HG02610 (cell line): ENCODE measurements around the gene FAF1.

ENCODE experiments used
- ATAC-seq: cut with Tn5 transposase; IDR thresholded peaks from one replicate; pipeline ENCODE4 v1.9.1; 2021; ENCODE audit warnings: mild to moderate bottlenecking, moderate library complexity; ENCODE audit not compliant: unreplicated experiment

The FAF1 gene

DNA sequence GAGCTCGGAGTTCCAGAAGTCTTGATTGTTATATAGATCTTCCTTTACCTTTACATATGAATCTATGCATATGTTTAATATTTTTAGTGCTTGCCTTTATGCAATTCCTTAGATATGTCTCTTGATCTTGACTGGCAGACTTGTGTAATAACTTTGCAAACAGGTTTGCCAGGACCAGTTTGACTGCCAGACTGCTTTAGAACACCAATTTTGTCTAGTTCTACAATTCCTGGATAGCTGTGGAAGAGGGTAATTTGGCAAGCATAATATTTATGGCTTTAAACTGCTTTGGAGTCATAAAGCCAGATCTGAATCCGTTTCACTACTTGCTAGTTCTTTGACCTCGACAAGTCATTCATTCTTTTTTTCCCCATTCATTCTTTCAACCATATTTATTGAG, 250.0 kb downstream of the FAF1 start:
- no peak for ATAC-seq

GRCh38 chr1:50707824-50708223, 252.2 kb downstream of the FAF1 start:
- ATAC-seq: no peak

DNA sequence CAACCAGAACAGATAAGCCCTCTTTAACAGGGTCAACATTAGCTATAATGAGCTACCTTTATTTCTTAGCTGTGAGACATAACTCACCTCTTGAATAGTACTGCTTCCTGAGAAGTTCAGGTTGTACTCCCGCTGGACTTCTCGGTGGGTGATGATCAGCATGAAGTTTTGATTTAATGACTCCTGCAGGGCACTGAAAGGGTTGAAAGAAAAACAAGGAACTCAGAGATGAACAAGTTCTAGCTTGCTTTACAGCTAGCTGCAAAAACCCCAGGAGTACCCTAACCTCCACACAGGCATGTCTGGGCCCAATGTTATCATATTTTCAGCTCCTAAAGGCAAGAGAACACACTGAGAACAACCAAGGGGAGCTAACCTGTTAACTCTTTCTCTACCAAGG, 254.4 kb downstream of the FAF1 start:
- no peak for ATAC-seq

GRCh38 chr1:50705041-50705440, 255.0 kb downstream of the FAF1 start:
- no peak for ATAC-seq

- ATAC-seq: peak; percentile 57
Measured at GRCh38 chr1:50704126-50704525, 255.9 kb downstream of the FAF1 start.

GRCh38 chr1:50703240-50703639, 256.8 kb downstream of the FAF1 start:
- no peak for ATAC-seq

DNA sequence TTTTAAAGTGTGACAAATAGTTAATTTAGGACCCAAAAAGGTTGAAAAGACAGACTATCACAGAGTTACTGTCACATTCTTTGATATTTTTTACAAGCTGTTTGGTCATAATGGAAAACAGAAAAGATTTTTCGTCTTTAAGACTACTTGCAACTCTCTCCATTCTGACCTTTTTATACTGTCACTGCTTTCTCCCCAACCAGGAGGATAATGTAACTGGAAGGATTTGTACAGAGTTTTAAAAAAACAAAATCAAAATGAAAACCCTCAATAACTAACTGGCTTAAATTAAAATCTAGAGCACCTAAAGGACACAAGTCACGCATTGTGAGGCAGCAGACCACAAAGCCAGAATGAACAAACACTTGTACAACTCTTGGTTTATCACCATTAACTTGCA, 257.7 kb downstream of the FAF1 start:
- no peak for ATAC-seq

GRCh38 chr1:50701706-50702317, 258.3 kb downstream of the FAF1 start:
- no peak for ATAC-seq

DNA sequence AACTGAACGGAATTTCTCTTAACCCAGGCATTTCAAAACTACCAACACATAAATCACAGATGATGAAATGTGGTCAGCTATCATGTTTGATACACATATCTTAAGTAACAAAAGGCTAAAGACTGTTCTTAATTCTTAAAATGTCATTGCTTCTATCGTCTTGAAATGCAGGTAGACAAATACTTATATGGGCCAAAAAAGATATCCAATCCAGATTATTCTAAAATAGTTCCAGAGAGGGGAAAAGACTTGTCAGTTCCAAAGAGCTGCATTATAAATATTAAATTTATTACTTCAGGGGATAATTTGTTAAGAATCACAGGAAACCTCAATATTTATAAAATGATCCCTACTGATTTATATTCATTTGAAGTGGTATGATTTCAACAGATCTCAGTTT, 259.4 kb downstream of the FAF1 start:
- ATAC-seq: no peak

DNA sequence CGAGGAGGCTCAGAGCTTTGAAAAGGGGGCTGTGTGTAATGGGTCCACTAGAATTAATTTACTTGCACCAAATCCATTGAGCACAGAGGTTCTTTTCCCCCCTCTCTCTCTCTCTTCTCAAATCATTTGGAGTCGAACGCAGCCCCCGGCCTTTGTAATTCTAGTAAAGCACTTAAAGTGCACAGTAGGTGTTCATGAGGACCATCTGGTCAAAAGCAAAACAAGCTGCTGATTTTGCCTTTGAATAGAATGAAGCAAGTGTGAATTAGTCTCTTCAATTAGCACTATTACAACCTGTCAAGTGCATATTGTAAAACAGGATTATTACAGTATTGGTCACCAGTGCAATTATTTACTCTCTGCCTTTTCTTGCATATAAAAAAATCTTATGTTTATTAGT, 259.9 kb downstream of the FAF1 start:
- no peak for ATAC-seq

DNA sequence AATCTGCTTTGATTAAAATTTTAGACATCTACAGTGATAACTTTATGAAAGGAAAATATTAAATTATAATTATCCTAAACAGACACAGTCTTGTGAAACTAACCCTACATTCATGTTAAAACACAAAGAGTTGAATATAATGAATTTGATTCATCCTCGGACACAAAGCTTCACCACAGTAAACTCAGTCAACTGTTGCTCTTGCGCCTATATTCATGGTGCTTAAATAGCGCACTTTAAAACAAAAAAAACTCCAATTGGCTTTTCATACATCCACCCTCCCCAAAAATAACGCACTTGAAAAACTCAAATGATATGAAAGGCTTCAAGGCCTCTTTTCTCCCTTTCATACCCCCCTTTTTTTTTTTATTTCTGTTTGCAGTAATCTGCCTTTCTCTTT, 260.3 kb downstream of the FAF1 start:
- no peak for ATAC-seq

GRCh38 chr1:50697440-50698421, 262.3 kb downstream of the FAF1 start:
- no peak for ATAC-seq

DNA sequence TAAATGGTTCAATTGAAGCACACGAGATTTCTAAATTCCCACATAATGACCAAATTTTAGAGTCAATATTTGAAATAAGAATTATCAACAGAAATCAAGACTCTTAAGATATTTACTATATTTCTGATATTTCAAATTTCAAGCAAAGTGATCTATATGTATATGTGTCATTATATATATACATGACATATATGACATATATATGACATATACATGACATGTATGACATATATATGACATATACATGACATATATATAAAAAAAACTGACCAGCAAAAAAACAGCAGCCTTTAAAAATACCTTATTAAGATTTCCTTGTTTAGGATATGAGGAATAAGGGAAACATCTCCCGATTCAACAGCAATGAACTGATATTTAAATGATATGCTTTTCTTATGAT, 266.2 kb downstream of the FAF1 start:
- ATAC-seq: no peak

DNA sequence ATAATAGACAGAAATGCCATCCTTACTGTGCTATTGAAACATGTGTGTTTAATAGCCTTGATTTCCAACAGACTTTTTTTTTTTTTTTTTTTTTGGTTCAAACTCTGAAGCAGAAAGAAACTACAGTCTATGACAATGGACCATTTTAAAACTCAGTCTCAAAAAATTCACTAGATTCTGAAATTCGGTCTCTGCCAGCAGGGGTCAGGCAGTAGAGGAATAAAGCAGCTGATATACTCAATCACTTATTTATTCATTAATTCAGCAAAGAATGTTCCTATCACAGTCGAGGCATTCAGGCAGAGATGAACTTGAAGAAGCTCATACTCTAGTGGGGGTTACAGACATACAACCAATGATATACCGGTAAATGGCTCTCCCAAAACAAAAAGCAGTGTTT, 275.9 kb downstream of the FAF1 start:
- ATAC-seq: no peak

DNA sequence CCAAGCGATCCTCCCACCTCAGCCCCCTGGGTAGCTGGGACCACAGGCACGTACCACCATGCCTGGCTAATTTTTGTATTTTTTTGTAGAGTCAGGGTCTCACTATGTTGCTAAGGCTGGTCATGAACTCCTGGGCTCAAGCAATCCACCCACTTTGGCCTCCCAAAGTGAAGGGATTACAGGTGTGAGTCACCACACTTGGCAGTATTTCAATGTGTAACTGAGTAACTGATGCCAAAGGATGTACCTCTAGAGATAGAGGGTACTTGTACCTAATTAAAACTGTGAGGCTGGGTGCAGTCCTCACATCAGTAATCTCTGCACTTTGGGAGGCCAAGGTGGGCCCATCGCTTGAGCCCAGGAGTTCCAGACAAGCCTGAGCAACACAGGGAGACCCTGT, 278.1 kb downstream of the FAF1 start:
- ATAC-seq: no peak

- no peak for ATAC-seq
Measured at GRCh38 chr1:50667710-50668356, 292.2 kb downstream of the FAF1 start.

- no peak for ATAC-seq
Measured at GRCh38 chr1:50667272-50667671, 292.8 kb downstream of the FAF1 start.

- ATAC-seq: no peak
Measured at GRCh38 chr1:50666849-50667248, 293.2 kb downstream of the FAF1 start.

DNA sequence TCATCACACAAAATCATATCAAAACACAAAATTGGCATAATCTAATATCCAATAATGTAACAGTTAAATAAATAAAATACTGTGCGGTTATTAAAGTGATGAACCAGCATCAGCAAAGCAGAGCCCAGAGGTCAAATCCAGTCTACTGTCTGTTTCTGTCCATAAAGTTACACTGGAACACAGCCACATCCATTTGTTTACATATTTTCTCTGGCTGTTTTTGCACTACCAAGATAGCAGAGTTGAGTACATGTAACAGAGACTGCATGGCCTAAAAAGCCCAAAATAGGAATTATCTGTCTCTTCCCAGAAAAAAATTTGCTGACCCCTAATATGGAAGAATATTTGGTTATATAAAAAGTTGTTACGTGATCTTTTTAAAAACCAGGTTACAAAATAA, 294.7 kb downstream of the FAF1 start:
- no peak for ATAC-seq

DNA sequence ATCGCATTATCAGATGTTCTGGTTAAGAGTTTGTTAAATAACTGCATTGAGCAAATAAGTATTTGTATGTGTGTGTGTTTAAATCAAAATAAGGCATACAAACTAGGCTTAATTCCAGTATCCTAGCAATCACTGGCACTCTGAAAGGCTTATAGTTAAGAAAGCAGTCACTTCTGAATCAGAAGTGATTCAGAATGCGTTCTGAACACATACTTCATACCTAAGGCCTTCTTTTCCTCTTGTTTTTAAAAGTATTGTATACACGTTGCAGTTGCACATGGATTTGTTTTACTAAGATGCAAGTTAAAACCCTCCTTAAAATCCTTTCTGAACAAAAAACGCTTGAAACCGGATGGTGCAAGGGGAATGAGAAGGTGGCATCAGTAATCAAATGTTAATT, 298.4 kb downstream of the FAF1 start:
- no peak for ATAC-seq

- ATAC-seq: no peak
Measured at GRCh38 chr1:50659107-50659662, 300.9 kb downstream of the FAF1 start.
